Measurements from ENCODE around the gene DNAAF5. TPM values are rescaled to one million over a fixed set of nuclear protein-coding genes. Genes with fewer than 3 reads are reported as not detected.

The DNAAF5 gene
- total and polyA plus RNA-seq, 9 of the 15 experiments (the other 6 are each of a cell fraction or from before 2014, with no cell fraction given): 3.1 to 69.7 (median 19.1) TPM

- 0 out of 2 replicates have a peak, but pooled peaks have one; percentile 24 for TF ChIP-seq RBFOX2 (IDR thresholded peaks at IDR 0.05; ENCODE audit: low read depth, low read length)
- no peak for TF ChIP-seq MLX (CRISPR knock-in tag; conservative IDR thresholded peaks at IDR 0.05)
- no peak for TF ChIP-seq ZNF695 (CRISPR knock-in tag; IDR thresholded peaks at IDR 0.05)
- no peak for TF ChIP-seq NCOA1 (IDR thresholded peaks at IDR 0.05; ENCODE audit: low read depth)
- no peak for TF ChIP-seq FOSL1 (tag; conservative IDR thresholded peaks at IDR 0.05)
- TF ChIP-seq ZNF518B (CRISPR knock-in tag; IDR thresholded peaks at IDR 0.05): no peak
- no peak for TF ChIP-seq HDAC6 (IDR thresholded peaks at IDR 0.05; ENCODE audit: low read depth, low read length)
- no peak for TF ChIP-seq ZNF239 (CRISPR knock-in tag; IDR thresholded peaks at IDR 0.05)
- no peak for TF ChIP-seq CHD1 (IDR thresholded peaks at IDR 0.05; ENCODE audit: low read length)
- TF ChIP-seq MTA3 (IDR thresholded peaks at IDR 0.05; ENCODE audit: borderline replicate concordance): no peak
- TF ChIP-seq CCAR2 (IDR thresholded peaks at IDR 0.05; ENCODE audit: low read depth, low read length): no peak
- no peak for TF ChIP-seq U2AF2 (optimal IDR thresholded peaks at IDR 0.05; ENCODE audit: low read depth, low read length)
- no peak for TF ChIP-seq ZNF408 (CRISPR knock-in tag; IDR thresholded peaks at IDR 0.05; ENCODE audit: low read depth)
- TF ChIP-seq POLR2G (IDR thresholded peaks at IDR 0.05; ENCODE audit: low read depth, low read length): 0 out of 2 replicates have a peak, but pooled peaks have one; percentile 27
- no peak for TF ChIP-seq RBM25 (IDR thresholded peaks at IDR 0.05; ENCODE audit: low read depth, low read length, severe bottlenecking)
- no peak for TF ChIP-seq PTTG1 (tag; IDR thresholded peaks at IDR 0.05; ENCODE audit: low read depth)
- peak overlapping the region in 1 of 2 experiments; percentile 51; a peak in 1 of 4 replicates for H3K9ac ChIP-seq (ENCODE audit: insufficient read depth in 1 of 2, low read depth in 2 of 2, low read length in 2 of 2)
- no peak overlapping the region for H2AFZ ChIP-seq (ENCODE audit: low read depth, low read length)
- H3K9me1 ChIP-seq (ENCODE audit: control insufficient read depth, insufficient read depth, low read length): no peaks in the 10 kb centered on the region
- 92% methylated on average over 25 of the region's 29 CpGs for WGBS (ENCODE audit: insufficient coverage, low coverage, missing lambda C conversion rate)
- no peak for DNase-seq (ENCODE audit: extremely low read depth in 1 of 4, low spot score in 3 of 4)
- H3K27ac ChIP-seq (ENCODE audit: extremely low read depth, low read depth, low read length): no peak overlapping the region
- peaks cover 94% of the 10 kb centered on the region for H3K79me2 ChIP-seq (ENCODE audit: control insufficient read depth, insufficient read depth, low read length)
- intact Hi-C loops (cut with micrococcal nuclease): no loop called here
- BruUV-seq (replicated peaks): no TSS peak
- no peak overlapping the region for H3K4me2 ChIP-seq (ENCODE audit: insufficient read depth, low read length)
- in situ Hi-C loops (cut with MboI): no loop called here
- H3K4me1 ChIP-seq (replicated peaks in 1 of 2; ENCODE audit: control insufficient read depth in 2 of 2, insufficient read depth in 2 of 2, low read length in 2 of 2): peaks cover 12 to 31% of the 10 kb centered on the region in 2 experiments; a peak in 4 of 5 replicates
- no peak for ATAC-seq
- H4K20me1 ChIP-seq (replicated peaks; ENCODE audit: control insufficient read depth, insufficient read depth, low read length): peaks cover 30% of the 10 kb centered on the region; the same call in 1 of the 2 replicates
- no peak for FAIRE-seq
- peaks cover 31% of the 10 kb centered on the region; the same call in 2 of the 3 replicates for H3K36me3 ChIP-seq (ENCODE audit: control insufficient read depth, insufficient read depth, low read length)
- H3K27me3 ChIP-seq (ENCODE audit: control insufficient read depth in 2 of 2, insufficient read depth in 2 of 2, low read length in 2 of 2): no peaks in the 10 kb centered on the region
- ChIA-PET POLR2A (interaction anchor here (1.2 to 1.8 kb wide), 2 partner anchors 9 kb away, joined by 5 to 7 read pairs; no protein-coding TSS in a partner anchor), CTCF (ENCODE audit: low intra/inter-chr PET ratio) (no interaction called here)
- no peak overlapping the region for H3K4me3 ChIP-seq
- no peaks in the 10 kb centered on the region for H3K9me3 ChIP-seq (replicated peaks; ENCODE audit: control insufficient read depth, insufficient read depth, low read depth, low read length)
Measured at GRCh38 chr7:826230-826917, 99.9 kb downstream of the DNAAF5 start.

All from K562 (cell line).